Caco-2 (cell line): ENCODE measurements around the gene IDH3G. TPM values are rescaled to one million over a fixed set of nuclear protein-coding genes. Genes with fewer than 3 reads are reported as not detected.

ENCODE experiments used
- BruUV-seq: library from RNA; stranded (reverse); fragments of 400-500 nt; replicated peaks from 2 replicates; lab custom pipeline; 2021; lab: Mats Ljungman, UMichigan
- CTCF ChIA-PET: fragments of 300-600 bp; sonication (Branson Sonifier 250); formaldehyde crosslinking; loops from one replicate; lab custom pipeline; 2022; ENCODE audit warnings: antibody characterized with exemption; lab: Charles Lee
- POLR2A ChIA-PET: fragments of 300-600 bp; sonication (Branson Sonifier 250); formaldehyde crosslinking; loops from one replicate; lab custom pipeline; 2022; ENCODE audit warnings: antibody characterized with exemption; lab: Charles Lee
- DNase-seq, 2 experiments: peaks; one replicate each; pipeline versions ENCODE4 v3.0.0 to v3.0.0-alpha.2; 2020 to 2022
- H3K27me3 ChIP-seq: replicated peaks from 2 replicates; pipeline ENCODE4 v1.6.0; 2011; ENCODE audit warnings: low read length; ENCODE audit not compliant: control insufficient read depth, insufficient read depth
- H3K36me3 ChIP-seq: 2 replicates; pipeline ENCODE4 v1.5.1; 2011; ENCODE audit warnings: low read length; ENCODE audit not compliant: control insufficient read depth, insufficient read depth
- H3K4me1 ChIP-seq: fragments of 250-450 bp; sonication (Bioruptor Pico); 2 replicates; pipeline ENCODE4 v1.5.1; 2020; ENCODE audit warnings: mild to moderate bottlenecking
- H3K4me3 ChIP-seq: 2 replicates; pipeline ENCODE4 v1.5.1; 2011; ENCODE audit warnings: low read depth, mild to moderate bottlenecking, control low read depth, low read length
- H3K9me3 ChIP-seq: fragments of 250-450 bp; sonication (Bioruptor Pico); 2 replicates; pipeline ENCODE4 v1.5.1; 2020; ENCODE audit warnings: mild to moderate bottlenecking, moderate library complexity
- H3K27ac Mint-ChIP-seq: one replicate; pipeline ENCODE4 v1.8.0; 2022; ENCODE audit warnings: mixed read lengths; ENCODE audit not compliant: unreplicated experiment
- H3K27me3 Mint-ChIP-seq: one replicate; pipeline ENCODE4 v1.8.0; 2022; ENCODE audit warnings: mixed read lengths; ENCODE audit not compliant: insufficient read depth, unreplicated experiment
- H3K36me3 Mint-ChIP-seq: one replicate; pipeline ENCODE4 v1.8.0; 2022; ENCODE audit warnings: mild to moderate bottlenecking, mixed read lengths; ENCODE audit not compliant: insufficient read depth, unreplicated experiment
- H3K4me1 Mint-ChIP-seq: one replicate; pipeline ENCODE4 v1.8.0; 2022; ENCODE audit warnings: low read depth, mixed read lengths; ENCODE audit not compliant: unreplicated experiment
- H3K4me3 Mint-ChIP-seq: one replicate; pipeline ENCODE4 v1.8.0; 2022; ENCODE audit warnings: mild to moderate bottlenecking, moderate library complexity, mixed read lengths; ENCODE audit not compliant: unreplicated experiment
- H3K9me3 Mint-ChIP-seq: one replicate; pipeline ENCODE4 v1.8.0; 2022; ENCODE audit warnings: mixed read lengths; ENCODE audit not compliant: unreplicated experiment
- intact Hi-C: fragments of 100-400 bp; cut with micrococcal nuclease; formaldehyde crosslinking; loops from one replicate; pipeline ENCODE4 v1.10.0; 2022; ENCODE audit not compliant: unreplicated experiment
- total RNA-seq: library from RNA; stranded (reverse); gene quantifications from 2 replicates; pipeline ENCODE4 v1.2.3, GENCODE V29; 2022
- TF ChIP-seq, protein P1 (sequence below), 2 experiments: fragments of 200-600 bp in 1 of 2; IDR thresholded peaks; 1 replicate in 1 of 2; 2 replicates in 1 of 2; pipeline versions ENCODE4 v1.5.1 to v1.8.0; 2011 to 2022; ENCODE audit warnings: antibody characterized with exemption in 1 of 2, control low read depth in 1 of 2, inconsistent platforms in 1 of 2, low read depth in 1 of 2, low read length in 1 of 2, mild to moderate bottlenecking in 1 of 2, moderate library complexity in 1 of 2; ENCODE audit not compliant: insufficient read depth in 1 of 2, severe bottlenecking in 1 of 2, unreplicated experiment in 1 of 2

IDH3G gene
- total RNA-seq, 1 experiment from 2014 or later: 53.3 TPM

DNA sequence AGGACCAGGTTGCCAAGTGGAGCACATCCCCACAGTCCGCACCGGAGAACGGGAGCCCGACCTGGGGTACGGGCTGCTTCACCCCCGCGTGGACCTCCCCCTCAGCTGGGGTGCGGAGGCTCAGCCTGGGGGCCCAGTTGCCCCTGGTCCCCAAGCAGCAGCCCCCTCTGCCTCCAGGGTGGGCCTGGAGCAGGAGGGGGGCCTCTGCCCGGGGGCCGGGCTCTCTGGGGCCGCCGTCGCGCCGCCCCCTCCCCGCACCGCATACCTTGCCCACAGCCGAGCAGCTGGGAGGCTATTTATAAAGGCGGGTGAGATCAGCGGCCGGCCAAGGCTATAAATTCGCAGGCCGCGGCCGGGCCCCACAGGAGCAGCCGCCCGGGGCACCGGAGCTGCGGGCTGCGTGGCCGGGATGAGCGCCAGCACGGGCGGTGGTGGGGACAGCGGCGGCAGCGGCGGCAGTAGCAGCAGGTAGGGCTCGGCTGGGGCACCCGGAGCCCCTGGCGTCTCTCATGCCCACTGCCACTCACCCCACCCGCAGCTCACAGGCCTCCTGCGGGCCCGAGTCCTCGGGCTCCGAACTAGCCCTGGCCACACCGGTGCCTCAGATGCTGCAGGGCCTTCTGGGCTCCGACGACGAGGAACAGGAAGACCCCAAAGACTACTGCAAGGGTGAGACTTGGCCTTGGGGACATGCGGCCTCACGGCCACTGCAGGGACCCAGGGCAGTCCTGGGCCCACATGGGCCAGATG, 13.3 kb downstream of the IDH3G start, which contains the start of gene SRPK3:
Gene SRPK3 (plus strand): TSS at position 364 of the 750 bp plus-strand sequence. CDS start 46 bp downstream, at position 410.
- no TSS peak for BruUV-seq
- ChIA-PET CTCF (interaction anchor here (0.6 kb wide), 1 partner anchor 131 kb away, joined by 3 read pairs; no protein-coding TSS in a partner anchor), POLR2A (no interaction called here)
- no peak within 1 kb of the TSS for H3K4me3 ChIP-seq
- Mint-ChIP-seq H3K27ac (no peak within 1 kb of the TSS), H3K27me3 (no peaks in the 10 kb centered on the region), H3K36me3 (peaks cover 6% of the 10 kb centered on the region), H3K9me3 (no peaks in the 10 kb centered on the region), H3K4me1 (no peaks in the 10 kb centered on the region), H3K4me3 (no peak within 1 kb of the TSS)
- no peaks in the 10 kb centered on the region for H3K4me1 ChIP-seq
- TF ChIP-seq, protein P1, sequence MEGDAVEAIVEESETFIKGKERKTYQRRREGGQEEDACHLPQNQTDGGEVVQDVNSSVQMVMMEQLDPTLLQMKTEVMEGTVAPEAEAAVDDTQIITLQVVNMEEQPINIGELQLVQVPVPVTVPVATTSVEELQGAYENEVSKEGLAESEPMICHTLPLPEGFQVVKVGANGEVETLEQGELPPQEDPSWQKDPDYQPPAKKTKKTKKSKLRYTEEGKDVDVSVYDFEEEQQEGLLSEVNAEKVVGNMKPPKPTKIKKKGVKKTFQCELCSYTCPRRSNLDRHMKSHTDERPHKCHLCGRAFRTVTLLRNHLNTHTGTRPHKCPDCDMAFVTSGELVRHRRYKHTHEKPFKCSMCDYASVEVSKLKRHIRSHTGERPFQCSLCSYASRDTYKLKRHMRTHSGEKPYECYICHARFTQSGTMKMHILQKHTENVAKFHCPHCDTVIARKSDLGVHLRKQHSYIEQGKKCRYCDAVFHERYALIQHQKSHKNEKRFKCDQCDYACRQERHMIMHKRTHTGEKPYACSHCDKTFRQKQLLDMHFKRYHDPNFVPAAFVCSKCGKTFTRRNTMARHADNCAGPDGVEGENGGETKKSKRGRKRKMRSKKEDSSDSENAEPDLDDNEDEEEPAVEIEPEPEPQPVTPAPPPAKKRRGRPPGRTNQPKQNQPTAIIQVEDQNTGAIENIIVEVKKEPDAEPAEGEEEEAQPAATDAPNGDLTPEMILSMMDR (IDR thresholded peaks at IDR 0.05; ENCODE audit: insufficient read depth in 1 of 2, low read depth in 1 of 2, low read length in 1 of 2, severe bottlenecking in 1 of 2, unreplicated experiment in 1 of 2): no peak
- no peak for DNase-seq
- H3K27me3 ChIP-seq: no peaks in the 10 kb centered on the region
- no peaks in the 10 kb centered on the region for H3K36me3 ChIP-seq
- H3K9me3 ChIP-seq: no peaks in the 10 kb centered on the region
- intact Hi-C loops: no loop called here

DNA sequence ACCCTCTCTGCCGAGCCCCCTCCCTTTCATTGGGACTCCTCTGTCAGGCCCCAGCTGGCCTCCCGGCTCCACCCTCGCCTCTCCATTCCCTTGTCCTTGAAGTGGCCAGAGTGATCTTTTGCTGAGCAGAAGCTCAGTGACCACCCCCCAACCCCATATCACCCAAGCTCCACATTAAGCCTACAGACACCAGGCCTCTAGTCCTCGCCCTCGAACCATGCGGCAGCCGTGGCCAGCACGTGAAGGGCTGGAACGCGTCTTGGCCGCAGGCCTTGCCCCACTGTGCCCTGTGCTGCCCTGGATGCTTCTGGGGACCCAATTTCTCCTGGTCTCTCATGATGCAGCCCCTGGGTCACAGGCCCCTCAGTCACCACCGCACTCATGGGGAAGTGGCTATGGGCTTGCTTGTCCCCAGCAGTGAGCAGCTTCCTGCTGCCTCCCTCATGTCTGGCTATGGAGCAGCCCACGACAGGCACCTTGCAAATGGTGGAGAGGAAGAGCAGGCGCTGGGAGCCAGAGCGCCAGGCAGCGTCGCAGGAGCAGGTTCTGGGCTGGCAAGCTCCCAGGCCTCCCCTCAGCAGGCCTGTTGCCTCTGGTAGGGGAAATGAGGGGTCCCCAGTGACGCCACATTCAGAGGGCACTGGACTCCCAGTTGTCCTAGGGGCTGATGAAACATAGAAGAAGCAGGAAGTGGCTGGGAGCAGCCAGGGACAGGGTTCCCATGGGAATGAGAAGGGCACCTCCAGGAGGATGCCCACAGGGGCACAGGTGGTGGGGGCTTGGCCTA, 14.1 kb downstream of the IDH3G start:
- CTCF ChIA-PET: no interaction called here
- intact Hi-C loops: no loop called here

DNA sequence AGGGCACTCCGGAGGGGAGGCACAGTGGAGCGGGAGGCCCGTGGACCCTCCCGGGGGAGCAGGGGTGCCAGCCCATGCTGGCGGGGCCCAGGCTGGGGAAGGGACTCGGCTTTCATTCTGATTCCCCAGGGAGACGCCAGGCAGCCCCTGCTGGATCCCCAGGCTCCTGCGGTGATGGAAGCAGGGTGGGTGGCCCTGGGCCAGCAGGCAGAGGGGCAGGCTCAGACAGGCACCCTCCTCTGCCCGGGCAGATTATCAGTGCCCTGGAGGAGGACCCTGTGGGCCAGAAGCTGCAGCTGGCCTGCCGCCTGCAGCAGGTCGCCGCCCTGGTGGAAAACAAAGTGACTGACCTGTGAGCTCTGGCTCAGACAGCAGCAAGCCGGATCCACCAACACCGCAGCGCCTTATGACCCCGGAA, 15.5 kb downstream of the IDH3G start:
- Mint-ChIP-seq H3K27me3 (no peaks in the 10 kb centered on the region), H3K36me3 (peaks cover 6% of the 10 kb centered on the region), H3K27ac (no peak overlapping the region), H3K4me3 (no peak overlapping the region), H3K4me1 (no peaks in the 10 kb centered on the region), H3K9me3 (no peaks in the 10 kb centered on the region)
- DNase-seq: no peak
- Histone ChIP-seq H3K36me3 (no peaks in the 10 kb centered on the region), H3K4me1 (no peaks in the 10 kb centered on the region), H3K9me3 (no peaks in the 10 kb centered on the region), H3K4me3 (no peak overlapping the region), H3K27me3 (no peaks in the 10 kb centered on the region)
- intact Hi-C loops: no loop called here
- ChIA-PET POLR2A (no interaction called here), CTCF (no interaction called here)
- TF ChIP-seq, protein P1 (IDR thresholded peaks at IDR 0.05; ENCODE audit: insufficient read depth in 1 of 2, low read depth in 1 of 2, low read length in 1 of 2, severe bottlenecking in 1 of 2, unreplicated experiment in 1 of 2): no peak
- BruUV-seq: no TSS peak

More for the DNA sequence above, 14.1 kb downstream of the IDH3G start:
- Histone ChIP-seq H3K27me3 (no peaks in the 10 kb centered on the region), H3K4me3 (no peak overlapping the region), H3K9me3 (no peaks in the 10 kb centered on the region), H3K36me3 (no peaks in the 10 kb centered on the region), H3K4me1 (no peaks in the 10 kb centered on the region)
- no peak for DNase-seq
- Mint-ChIP-seq H3K4me1 (no peaks in the 10 kb centered on the region), H3K36me3 (peaks cover 6% of the 10 kb centered on the region), H3K9me3 (no peaks in the 10 kb centered on the region), H3K4me3 (no peak overlapping the region), H3K27me3 (no peaks in the 10 kb centered on the region), H3K27ac (no peak overlapping the region)
- POLR2A ChIA-PET: no interaction called here
- BruUV-seq: no TSS peak
- TF ChIP-seq, protein P1 (IDR thresholded peaks at IDR 0.05; ENCODE audit: insufficient read depth in 1 of 2, low read depth in 1 of 2, low read length in 1 of 2, severe bottlenecking in 1 of 2, unreplicated experiment in 1 of 2): no peak
